Measurements from ENCODE around the gene CCDC158. TPM values are rescaled to one million over a fixed set of nuclear protein-coding genes. Genes with fewer than 3 reads are reported as not detected.

CCDC158 gene
- total RNA-seq, 4 donors from 2014 or later = 0.19 TPM; not detected in 3

DNA sequence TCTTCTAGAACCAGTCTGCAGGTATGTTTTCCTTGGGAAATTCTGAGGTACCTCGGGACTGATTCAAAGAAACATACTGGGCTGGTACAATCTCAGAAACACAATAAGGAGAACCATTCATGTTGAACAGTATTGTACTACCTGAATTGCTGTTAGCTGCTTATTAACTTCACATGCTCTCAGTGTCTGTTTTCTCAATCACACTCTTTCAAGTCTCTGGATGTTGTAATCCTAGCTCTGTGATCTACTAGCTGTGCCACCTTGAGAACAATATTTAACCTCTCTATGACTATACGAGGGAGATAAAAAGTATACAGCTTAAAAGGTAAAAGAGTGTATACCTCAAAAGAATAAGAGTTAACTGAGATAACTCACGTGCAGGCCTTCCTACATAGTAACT, 10.3 kb downstream of the CCDC158 start:
- WGBS, 2 donors = 84 to 87% methylated on average over 3 of the region's 3 CpGs
- H3K9me3 ChIP-seq = no peaks in the 10 kb centered on the region
- no peaks in the 10 kb centered on the region for H3K4me1 ChIP-seq
- H3K27me3 ChIP-seq = no peaks in the 10 kb centered on the region
- intact Hi-C loops (cut with DNase I) = no loop called here
- DNase-seq = no peak
- no peaks in the 10 kb centered on the region for H3K36me3 ChIP-seq
- H3K27ac ChIP-seq = no peak overlapping the region
- no peak overlapping the region for H3K4me3 ChIP-seq
- TF ChIP-seq, protein P1, sequence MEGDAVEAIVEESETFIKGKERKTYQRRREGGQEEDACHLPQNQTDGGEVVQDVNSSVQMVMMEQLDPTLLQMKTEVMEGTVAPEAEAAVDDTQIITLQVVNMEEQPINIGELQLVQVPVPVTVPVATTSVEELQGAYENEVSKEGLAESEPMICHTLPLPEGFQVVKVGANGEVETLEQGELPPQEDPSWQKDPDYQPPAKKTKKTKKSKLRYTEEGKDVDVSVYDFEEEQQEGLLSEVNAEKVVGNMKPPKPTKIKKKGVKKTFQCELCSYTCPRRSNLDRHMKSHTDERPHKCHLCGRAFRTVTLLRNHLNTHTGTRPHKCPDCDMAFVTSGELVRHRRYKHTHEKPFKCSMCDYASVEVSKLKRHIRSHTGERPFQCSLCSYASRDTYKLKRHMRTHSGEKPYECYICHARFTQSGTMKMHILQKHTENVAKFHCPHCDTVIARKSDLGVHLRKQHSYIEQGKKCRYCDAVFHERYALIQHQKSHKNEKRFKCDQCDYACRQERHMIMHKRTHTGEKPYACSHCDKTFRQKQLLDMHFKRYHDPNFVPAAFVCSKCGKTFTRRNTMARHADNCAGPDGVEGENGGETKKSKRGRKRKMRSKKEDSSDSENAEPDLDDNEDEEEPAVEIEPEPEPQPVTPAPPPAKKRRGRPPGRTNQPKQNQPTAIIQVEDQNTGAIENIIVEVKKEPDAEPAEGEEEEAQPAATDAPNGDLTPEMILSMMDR (IDR thresholded peaks at IDR 0.05) = no peak
- no peak for TF ChIP-seq POLR2A (IDR thresholded peaks at IDR 0.05)

DNA sequence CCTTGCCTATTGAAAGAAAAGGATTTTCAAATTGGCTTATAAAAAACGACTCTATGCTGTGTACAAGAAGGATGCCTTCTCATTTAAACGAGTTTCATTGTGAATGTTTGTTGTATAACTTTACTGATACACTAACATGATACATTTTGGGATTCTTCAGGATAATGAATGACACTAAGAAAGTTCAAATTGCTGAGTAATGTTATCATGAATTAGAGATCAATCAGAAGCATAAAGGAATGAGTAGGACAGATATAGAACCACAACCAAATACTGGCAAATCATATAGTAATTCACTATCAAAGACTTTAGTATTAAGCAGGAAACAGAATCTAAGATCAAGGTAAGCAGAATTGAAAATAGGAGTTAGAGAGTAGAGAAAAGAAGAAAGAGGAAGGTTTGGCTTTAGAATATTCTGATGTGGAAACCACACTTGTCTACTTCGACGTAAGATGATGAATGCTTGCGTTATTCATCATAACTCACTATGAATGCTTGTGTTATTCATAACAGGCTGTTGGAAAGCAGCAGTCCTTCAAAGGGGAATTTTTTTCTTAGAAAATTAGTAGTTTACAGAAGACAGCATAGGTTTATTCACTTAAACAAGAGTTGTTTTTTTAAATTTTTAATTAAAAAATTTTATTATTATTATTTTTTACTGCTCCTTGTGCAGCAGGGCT, 13.4 kb downstream of the CCDC158 start:
- no peak overlapping the region for H3K27ac ChIP-seq
- TF ChIP-seq, protein P1 (IDR thresholded peaks at IDR 0.05) = no peak
- TF ChIP-seq POLR2A (IDR thresholded peaks at IDR 0.05) = no peak
- H3K27me3 ChIP-seq = no peaks in the 10 kb centered on the region
- H3K36me3 ChIP-seq = no peaks in the 10 kb centered on the region
- no peak for DNase-seq
- no peaks in the 10 kb centered on the region for H3K9me3 ChIP-seq
- H3K4me1 ChIP-seq = no peaks in the 10 kb centered on the region
- no peak overlapping the region for H3K4me3 ChIP-seq
- intact Hi-C loops (cut with DNase I) = no loop called here
- WGBS, 2 donors = 34 to 37% methylated on average over 5 of the region's 5 CpGs

DNA sequence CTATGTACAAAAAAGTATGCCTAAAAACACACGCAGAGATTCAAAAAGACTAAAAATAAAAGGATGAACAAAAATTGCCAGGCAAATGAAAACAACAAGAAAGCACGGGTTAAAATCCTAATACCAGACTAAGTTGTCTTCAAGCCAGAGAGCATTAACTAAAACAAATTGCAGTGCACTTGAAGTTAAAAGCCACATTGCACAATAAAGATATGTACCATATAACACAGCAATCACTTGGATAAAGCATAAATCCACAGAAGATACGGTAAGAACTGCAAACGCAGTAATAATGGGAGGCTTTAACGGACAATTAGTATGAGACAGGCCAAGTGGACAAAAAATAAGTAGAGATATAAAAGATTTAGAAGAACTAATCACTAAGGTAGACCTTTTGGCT, 14.9 kb downstream of the CCDC158 start:
- intact Hi-C loops (cut with DNase I) = no loop called here
- Histone ChIP-seq H3K9me3 (no peaks in the 10 kb centered on the region), H3K27ac (no peak overlapping the region), H3K36me3 (no peaks in the 10 kb centered on the region), H3K4me1 (no peaks in the 10 kb centered on the region), H3K27me3 (no peaks in the 10 kb centered on the region), H3K4me3 (no peak overlapping the region)
- DNase-seq = no peak
- TF ChIP-seq, protein P1 (IDR thresholded peaks at IDR 0.05) = no peak
- TF ChIP-seq POLR2A (IDR thresholded peaks at IDR 0.05) = no peak
- 59 to 67% methylated on average over 5 of the region's 5 CpGs for WGBS, 2 donors

DNA sequence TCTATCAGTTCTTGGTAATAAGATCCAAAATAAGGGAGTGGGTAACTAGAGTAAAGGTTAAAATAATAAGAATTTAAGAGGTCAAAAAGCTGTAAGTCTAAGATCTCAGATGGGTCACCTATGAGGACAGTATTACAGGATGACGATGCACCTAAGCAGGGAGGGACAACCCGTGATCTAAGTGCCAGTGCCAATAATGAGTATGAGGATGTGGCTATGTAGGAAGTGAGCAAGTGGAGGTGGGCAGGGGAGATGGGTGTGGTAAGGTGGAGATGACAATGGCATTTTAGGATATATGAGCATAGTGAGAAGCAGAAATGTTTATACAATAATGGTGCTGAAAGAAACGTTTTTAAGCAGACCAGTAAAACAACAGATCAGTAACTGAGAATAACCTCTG, 19.3 kb downstream of the CCDC158 start:
- WGBS, 2 donors = 63 to 65% methylated on average over 3 of the region's 3 CpGs
- DNase-seq = no peak
- TF ChIP-seq, protein P1 (IDR thresholded peaks at IDR 0.05) = no peak
- no peak for TF ChIP-seq POLR2A (IDR thresholded peaks at IDR 0.05)
- no peaks in the 10 kb centered on the region for H3K9me3 ChIP-seq
- no peak overlapping the region for H3K27ac ChIP-seq
- intact Hi-C loops (cut with DNase I) = no loop called here
- no peaks in the 10 kb centered on the region for H3K4me1 ChIP-seq
- no peak overlapping the region for H3K4me3 ChIP-seq
- H3K27me3 ChIP-seq = no peaks in the 10 kb centered on the region
- H3K36me3 ChIP-seq = no peaks in the 10 kb centered on the region

DNA sequence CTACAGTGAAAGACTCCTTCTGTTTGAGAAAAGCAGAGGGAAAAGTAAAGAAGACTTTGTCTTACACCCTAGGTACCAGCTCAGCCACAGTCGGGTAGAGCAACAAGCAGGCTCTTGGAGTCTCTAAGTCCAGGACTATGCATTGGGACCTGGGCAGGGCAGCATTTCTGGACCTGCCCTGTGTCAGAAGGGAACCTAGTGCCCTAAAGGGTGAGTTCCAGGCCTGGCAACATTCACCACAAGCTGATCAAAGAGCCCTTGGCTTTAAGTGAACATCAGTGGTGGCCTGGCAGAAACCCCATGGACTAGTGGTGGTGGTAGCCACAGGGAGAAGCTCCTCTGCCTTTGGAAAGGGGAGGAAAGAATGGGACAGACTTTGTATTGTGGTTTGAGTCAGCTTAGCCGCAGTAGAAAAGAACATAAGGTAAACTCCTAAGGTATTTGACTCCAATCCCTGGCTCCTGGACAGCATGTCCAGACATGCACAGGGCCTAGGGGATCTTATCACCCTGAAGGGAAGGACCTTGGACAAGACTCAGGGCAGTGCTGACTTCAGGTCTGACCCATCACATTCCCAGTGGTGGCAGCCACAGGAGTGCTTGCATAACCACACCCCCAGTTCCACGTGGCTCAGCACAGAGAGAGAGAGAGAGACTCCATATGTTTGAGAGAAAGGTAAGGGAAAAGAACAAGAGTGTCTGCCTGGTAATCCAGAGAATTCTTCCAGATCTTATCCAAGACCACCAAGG, 32.6 kb downstream of the CCDC158 start:
- no peak for TF ChIP-seq POLR2A (IDR thresholded peaks at IDR 0.05)
- TF ChIP-seq, protein P1 (IDR thresholded peaks at IDR 0.05) = no peak
- intact Hi-C loops (cut with DNase I) = no loop called here
- Histone ChIP-seq H3K4me1 (no peaks in the 10 kb centered on the region), H3K9me3 (peaks cover 0 to 6% (median 0%) of the 10 kb centered on the region in 3 donors), H3K27ac (no peak overlapping the region), H3K4me3 (no peak overlapping the region), H3K36me3 (no peaks in the 10 kb centered on the region), H3K27me3 (peaks cover 0 to 4% (median 0%) of the 10 kb centered on the region in 4 donors)
- 29 to 51% methylated on average over 1 to 2 of the region's 3 CpGs for WGBS, 2 donors
- no peak for DNase-seq
